ENCODE measurements around the gene PIEZO2.

Gene PIEZO2

DNA sequence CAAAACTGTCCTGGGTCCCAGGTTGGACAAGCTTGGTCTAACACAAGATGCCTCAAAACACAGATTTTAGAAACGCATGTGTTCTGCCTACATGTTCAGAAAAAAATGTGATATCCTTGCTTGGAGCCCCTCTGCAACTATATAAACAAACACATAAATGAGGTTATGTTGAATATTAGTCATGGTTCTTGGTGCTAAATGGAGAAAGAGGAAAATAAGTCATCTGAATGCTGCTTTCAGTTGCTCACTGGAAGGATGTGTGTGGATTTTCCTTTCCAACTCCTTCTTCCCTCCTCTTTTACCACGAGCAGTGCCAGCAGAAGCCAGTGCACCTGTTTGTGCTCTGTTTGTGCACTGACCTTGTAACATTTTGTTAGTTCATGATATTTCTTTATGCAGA, 85.3 kb downstream of the PIEZO2 start:
- H2BK12ac ChIP-seq (ENCODE audit: low read length): no peak overlapping the region
- no peak for DNase-seq
- no peak overlapping the region for H3K18ac ChIP-seq (ENCODE audit: low read length)
- no peak overlapping the region for H3K14ac ChIP-seq (ENCODE audit: low read length)
- WGBS (ENCODE audit: extremely low coverage, insufficient coverage, insufficient read length): no CpG with 5 or more reads among the region's 2 CpGs
- H4K12ac ChIP-seq (ENCODE audit: low read depth, low read length): no peak overlapping the region
- H2AFZ ChIP-seq (ENCODE audit: insufficient read depth, low read length, poor library complexity): no peak overlapping the region
- no peak overlapping the region for H2BK5ac ChIP-seq (ENCODE audit: low read depth, low read length, poor library complexity)
- H3K4me1 ChIP-seq (ENCODE audit: control insufficient read depth in 1 of 2, insufficient read depth in 2 of 2, low read length in 2 of 2): no peaks in the 10 kb centered on the region
- no peak overlapping the region for H4K8ac ChIP-seq (ENCODE audit: low read depth, low read length)
- H3K79me2 ChIP-seq (ENCODE audit: control insufficient read depth, insufficient read depth, low read length, poor library complexity): no peaks in the 10 kb centered on the region
- H4K91ac ChIP-seq (ENCODE audit: low read depth, low read length): no peak overlapping the region
- no peak overlapping the region for H3K4me3 ChIP-seq (ENCODE audit: low read depth, low read length)
- H3K4me2 ChIP-seq (ENCODE audit: low read length): no peak overlapping the region
- no peaks in the 10 kb centered on the region for H3K27me3 ChIP-seq (ENCODE audit: insufficient read depth, low read length)
- H3K4ac ChIP-seq (ENCODE audit: low read depth, low read length): no peak overlapping the region
- H3K9ac ChIP-seq (ENCODE audit: low read length): no peak overlapping the region
- peaks cover 1% of the 10 kb centered on the region for H3K9me3 ChIP-seq (ENCODE audit: insufficient read depth, low read depth, low read length)
- no peak overlapping the region for H3K23ac ChIP-seq (ENCODE audit: low read length)
- H2BK120ac ChIP-seq (ENCODE audit: insufficient read depth, low read length, poor library complexity): no peak overlapping the region
- no peak overlapping the region for H3K27ac ChIP-seq (ENCODE audit: low read depth, low read length)
- H2AK5ac ChIP-seq (ENCODE audit: low read length): no peak overlapping the region
- H3K36me3 ChIP-seq (ENCODE audit: control insufficient read depth in 1 of 2, insufficient read depth in 2 of 2, low read length in 2 of 2): no peaks in the 10 kb centered on the region
- no peaks in the 10 kb centered on the region for H3K79me1 ChIP-seq (ENCODE audit: low read length)

DNA sequence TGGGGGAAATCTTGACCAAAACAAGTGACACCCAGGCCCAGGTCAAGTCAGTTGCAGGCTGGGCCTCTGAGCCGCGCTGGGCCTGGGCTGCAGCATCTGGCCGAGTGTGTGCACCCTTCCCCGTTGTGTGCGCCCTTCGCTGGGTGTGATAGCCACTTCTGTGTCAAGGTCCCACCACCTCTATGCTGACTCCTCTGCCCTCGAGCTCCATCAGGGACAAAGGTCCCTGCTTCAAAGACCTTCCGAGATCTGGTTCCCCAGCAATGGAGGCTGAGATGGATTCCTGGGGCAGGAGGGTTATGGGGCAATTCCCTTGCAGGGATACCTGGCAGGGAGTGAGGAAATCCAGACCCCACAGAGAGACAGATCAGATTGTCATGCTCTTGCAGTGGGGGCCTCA, 93.6 kb downstream of the PIEZO2 start:
- Histone ChIP-seq H3K4me3 (ENCODE audit: low read depth, low read length) (no peak overlapping the region), H2AK5ac (ENCODE audit: low read length) (no peak overlapping the region), H3K4me2 (ENCODE audit: low read length) (no peak overlapping the region), H4K12ac (ENCODE audit: low read depth, low read length) (no peak overlapping the region), H3K27me3 (ENCODE audit: insufficient read depth, low read length) (no peaks in the 10 kb centered on the region), H3K4me1 (ENCODE audit: control insufficient read depth in 1 of 2, insufficient read depth in 2 of 2, low read length in 2 of 2) (peaks cover 12 to 13% of the 10 kb centered on the region in 2 experiments), H3K18ac (ENCODE audit: low read length) (no peak overlapping the region), H3K14ac (ENCODE audit: low read length) (no peak overlapping the region), H3K27ac (ENCODE audit: low read depth, low read length) (peak overlapping the region; percentile 41), H3K23ac (ENCODE audit: low read length) (no peak overlapping the region), H3K79me2 (ENCODE audit: control insufficient read depth, insufficient read depth, low read length, poor library complexity) (no peaks in the 10 kb centered on the region), H4K91ac (ENCODE audit: low read depth, low read length) (no peak overlapping the region), H2BK5ac (ENCODE audit: low read depth, low read length, poor library complexity) (no peak overlapping the region), H2BK12ac (ENCODE audit: low read length) (no peak overlapping the region), H2AFZ (ENCODE audit: insufficient read depth, low read length, poor library complexity) (no peak overlapping the region), H2BK120ac (ENCODE audit: insufficient read depth, low read length, poor library complexity) (no peak overlapping the region), H3K9me3 (ENCODE audit: insufficient read depth, low read depth, low read length) (no peaks in the 10 kb centered on the region), H4K8ac (ENCODE audit: low read depth, low read length) (peak overlapping the region; percentile 14), H3K36me3 (ENCODE audit: control insufficient read depth in 1 of 2, insufficient read depth in 2 of 2, low read length in 2 of 2) (no peaks in the 10 kb centered on the region), H3K79me1 (ENCODE audit: low read length) (peaks cover 2% of the 10 kb centered on the region), H3K4ac (ENCODE audit: low read depth, low read length) (no peak overlapping the region), H3K9ac (ENCODE audit: low read length) (no peak overlapping the region)
- DNase-seq: no peak
- WGBS (ENCODE audit: extremely low coverage, insufficient coverage, insufficient read length): no CpG with 5 or more reads among the region's 8 CpGs

DNA sequence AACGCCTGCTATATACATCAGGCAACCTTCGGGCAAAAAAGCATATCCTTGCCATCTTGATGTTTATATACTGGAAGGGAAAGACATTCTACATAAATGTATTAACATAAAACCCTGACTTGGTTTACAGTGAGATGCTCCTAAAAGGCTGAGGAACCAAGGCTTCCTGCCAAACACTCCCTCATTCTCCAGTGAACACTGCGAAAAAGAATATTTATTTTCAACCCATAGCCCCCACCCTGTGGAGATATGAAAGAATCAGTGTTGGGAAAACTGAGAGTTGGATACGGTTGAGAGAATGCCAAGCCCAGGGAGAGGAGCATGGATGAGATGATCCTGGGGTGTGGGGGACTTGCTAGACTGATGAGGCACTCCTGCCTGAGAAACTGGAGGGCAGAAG, 94.9 kb downstream of the PIEZO2 start:
- Histone ChIP-seq H3K4me1 (ENCODE audit: control insufficient read depth in 1 of 2, insufficient read depth in 2 of 2, low read length in 2 of 2) (peaks cover 12 to 13% of the 10 kb centered on the region in 2 experiments), H4K12ac (ENCODE audit: low read depth, low read length) (no peak overlapping the region), H3K36me3 (ENCODE audit: control insufficient read depth in 1 of 2, insufficient read depth in 2 of 2, low read length in 2 of 2) (no peaks in the 10 kb centered on the region), H3K4ac (ENCODE audit: low read depth, low read length) (no peak overlapping the region), H2BK120ac (ENCODE audit: insufficient read depth, low read length, poor library complexity) (no peak overlapping the region), H3K9me3 (ENCODE audit: insufficient read depth, low read depth, low read length) (no peaks in the 10 kb centered on the region), H2BK5ac (ENCODE audit: low read depth, low read length, poor library complexity) (no peak overlapping the region), H3K27ac (ENCODE audit: low read depth, low read length) (no peak overlapping the region), H4K8ac (ENCODE audit: low read depth, low read length) (no peak overlapping the region), H3K27me3 (ENCODE audit: insufficient read depth, low read length) (no peaks in the 10 kb centered on the region), H2AFZ (ENCODE audit: insufficient read depth, low read length, poor library complexity) (no peak overlapping the region), H3K14ac (ENCODE audit: low read length) (no peak overlapping the region), H3K79me2 (ENCODE audit: control insufficient read depth, insufficient read depth, low read length, poor library complexity) (no peaks in the 10 kb centered on the region), H3K4me3 (ENCODE audit: low read depth, low read length) (no peak overlapping the region), H3K23ac (ENCODE audit: low read length) (no peak overlapping the region), H3K18ac (ENCODE audit: low read length) (no peak overlapping the region), H2AK5ac (ENCODE audit: low read length) (no peak overlapping the region), H3K4me2 (ENCODE audit: low read length) (no peak overlapping the region), H2BK12ac (ENCODE audit: low read length) (peak overlapping the region; percentile 73), H3K79me1 (ENCODE audit: low read length) (peaks cover 2% of the 10 kb centered on the region), H4K91ac (ENCODE audit: low read depth, low read length) (peak overlapping the region; percentile 0), H3K9ac (ENCODE audit: low read length) (no peak overlapping the region)
- DNase-seq: no peak
- no CpG with 5 or more reads among the region's 4 CpGs for WGBS (ENCODE audit: extremely low coverage, insufficient coverage, insufficient read length)

DNA sequence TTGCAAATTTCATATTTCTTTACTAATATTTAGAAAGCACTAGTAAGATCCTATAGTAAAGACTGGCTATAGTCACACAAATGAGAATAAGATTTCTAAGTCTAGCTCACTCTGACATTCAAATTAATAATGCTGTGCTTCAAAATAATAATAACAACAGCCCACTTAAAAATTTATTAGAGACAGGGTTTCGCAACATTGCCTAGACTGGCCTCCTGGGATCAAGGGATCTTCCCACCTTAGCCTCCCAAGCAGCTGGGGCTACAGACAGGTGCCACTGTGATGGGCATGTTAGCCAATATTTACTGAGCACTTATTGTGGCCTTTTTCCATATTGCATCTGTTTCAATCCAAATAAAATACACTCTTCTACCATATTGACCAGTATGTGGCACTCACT, 96.1 kb downstream of the PIEZO2 start:
- Histone ChIP-seq H3K4me3 (ENCODE audit: low read depth, low read length) (no peak overlapping the region), H2BK5ac (ENCODE audit: low read depth, low read length, poor library complexity) (no peak overlapping the region), H3K4ac (ENCODE audit: low read depth, low read length) (no peak overlapping the region), H3K4me2 (ENCODE audit: low read length) (no peak overlapping the region), H3K79me1 (ENCODE audit: low read length) (peaks cover 2% of the 10 kb centered on the region), H2AFZ (ENCODE audit: insufficient read depth, low read length, poor library complexity) (no peak overlapping the region), H2AK5ac (ENCODE audit: low read length) (no peak overlapping the region), H3K4me1 (ENCODE audit: control insufficient read depth in 1 of 2, insufficient read depth in 2 of 2, low read length in 2 of 2) (peaks cover 12 to 13% of the 10 kb centered on the region in 2 experiments), H4K91ac (ENCODE audit: low read depth, low read length) (no peak overlapping the region), H3K14ac (ENCODE audit: low read length) (no peak overlapping the region), H3K9me3 (ENCODE audit: insufficient read depth, low read depth, low read length) (no peaks in the 10 kb centered on the region), H4K12ac (ENCODE audit: low read depth, low read length) (no peak overlapping the region), H3K79me2 (ENCODE audit: control insufficient read depth, insufficient read depth, low read length, poor library complexity) (no peaks in the 10 kb centered on the region), H2BK120ac (ENCODE audit: insufficient read depth, low read length, poor library complexity) (no peak overlapping the region), H3K9ac (ENCODE audit: low read length) (no peak overlapping the region), H3K27ac (ENCODE audit: low read depth, low read length) (no peak overlapping the region), H4K8ac (ENCODE audit: low read depth, low read length) (no peak overlapping the region), H3K23ac (ENCODE audit: low read length) (no peak overlapping the region), H3K18ac (ENCODE audit: low read length) (no peak overlapping the region), H3K27me3 (ENCODE audit: insufficient read depth, low read length) (no peaks in the 10 kb centered on the region), H3K36me3 (ENCODE audit: control insufficient read depth in 1 of 2, insufficient read depth in 2 of 2, low read length in 2 of 2) (no peaks in the 10 kb centered on the region), H2BK12ac (ENCODE audit: low read length) (no peak overlapping the region)
- no peak for DNase-seq
- WGBS (ENCODE audit: extremely low coverage, insufficient coverage, insufficient read length): no CpG with 5 or more reads among the region's 1 CpG
